GM21515 (cell line): Measurements from ENCODE around the gene BACH2.

Experiments
- ATAC-seq: cut with Tn5 transposase; IDR thresholded peaks from one replicate; pipeline ENCODE4 v1.9.1; 2021; ENCODE audit not compliant: unreplicated experiment

BACH2 gene

GRCh38 chr6:90003941-90004340 lies 292.7 kb downstream of the BACH2 start:
- ATAC-seq, result no peak

GRCh38 chr6:90003069-90003795 lies 293.4 kb downstream of the BACH2 start:
- ATAC-seq, result no peak

- no peak for ATAC-seq
Observed at GRCh38 chr6:90000864-90001731, 295.5 kb downstream of the BACH2 start.

- no peak for ATAC-seq
Observed at GRCh38 chr6:89999945-90000825, 296.5 kb downstream of the BACH2 start.

- ATAC-seq, result no peak
Observed at GRCh38 chr6:89999154-89999553, 297.5 kb downstream of the BACH2 start.

- no peak for ATAC-seq
Observed at GRCh38 chr6:89997456-89998445, 298.9 kb downstream of the BACH2 start.

- ATAC-seq, result no peak
Observed at GRCh38 chr6:89993411-89993810, 303.2 kb downstream of the BACH2 start.

- ATAC-seq, result no peak
Observed at GRCh38 chr6:89992818-89993217, 303.8 kb downstream of the BACH2 start.

GRCh38 chr6:89989742-89990141 lies 306.9 kb downstream of the BACH2 start:
- no peak for ATAC-seq

GRCh38 chr6:89987830-89988229 lies 308.8 kb downstream of the BACH2 start:
- no peak for ATAC-seq

- ATAC-seq, result no peak
Observed at GRCh38 chr6:89987140-89987539, 309.5 kb downstream of the BACH2 start.

GRCh38 chr6:89986650-89987074 lies 310.0 kb downstream of the BACH2 start:
- no peak for ATAC-seq

- ATAC-seq, result no peak
Observed at GRCh38 chr6:89985751-89986493, 310.7 kb downstream of the BACH2 start.

- no peak for ATAC-seq
Observed at GRCh38 chr6:89984926-89985750, 311.5 kb downstream of the BACH2 start.

- ATAC-seq, result no peak
Observed at GRCh38 chr6:89980353-89980752, 316.3 kb downstream of the BACH2 start.

- no peak for ATAC-seq
Observed at GRCh38 chr6:89979481-89980119, 317.0 kb downstream of the BACH2 start.

- no peak for ATAC-seq
Observed at GRCh38 chr6:89978749-89979145, 317.9 kb downstream of the BACH2 start.
